NCI-H2107 treated with DMSO at 0.1 percent for 48 hours (cell line): ENCODE results near the gene CD248.
"Not testable (repeated sequence)": the region's sequence is repeated elsewhere in the genome, so short reads cannot be mapped to it uniquely, and the experiment has no call there.

Experiments used
- DNase-seq: peaks from one replicate; lab custom pipeline; 2025; ENCODE audit not compliant: unreplicated experiment; lab: John Stamatoyannopoulos, UW

Gene CD248, protein sequence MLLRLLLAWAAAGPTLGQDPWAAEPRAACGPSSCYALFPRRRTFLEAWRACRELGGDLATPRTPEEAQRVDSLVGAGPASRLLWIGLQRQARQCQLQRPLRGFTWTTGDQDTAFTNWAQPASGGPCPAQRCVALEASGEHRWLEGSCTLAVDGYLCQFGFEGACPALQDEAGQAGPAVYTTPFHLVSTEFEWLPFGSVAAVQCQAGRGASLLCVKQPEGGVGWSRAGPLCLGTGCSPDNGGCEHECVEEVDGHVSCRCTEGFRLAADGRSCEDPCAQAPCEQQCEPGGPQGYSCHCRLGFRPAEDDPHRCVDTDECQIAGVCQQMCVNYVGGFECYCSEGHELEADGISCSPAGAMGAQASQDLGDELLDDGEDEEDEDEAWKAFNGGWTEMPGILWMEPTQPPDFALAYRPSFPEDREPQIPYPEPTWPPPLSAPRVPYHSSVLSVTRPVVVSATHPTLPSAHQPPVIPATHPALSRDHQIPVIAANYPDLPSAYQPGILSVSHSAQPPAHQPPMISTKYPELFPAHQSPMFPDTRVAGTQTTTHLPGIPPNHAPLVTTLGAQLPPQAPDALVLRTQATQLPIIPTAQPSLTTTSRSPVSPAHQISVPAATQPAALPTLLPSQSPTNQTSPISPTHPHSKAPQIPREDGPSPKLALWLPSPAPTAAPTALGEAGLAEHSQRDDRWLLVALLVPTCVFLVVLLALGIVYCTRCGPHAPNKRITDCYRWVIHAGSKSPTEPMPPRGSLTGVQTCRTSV

DNA sequence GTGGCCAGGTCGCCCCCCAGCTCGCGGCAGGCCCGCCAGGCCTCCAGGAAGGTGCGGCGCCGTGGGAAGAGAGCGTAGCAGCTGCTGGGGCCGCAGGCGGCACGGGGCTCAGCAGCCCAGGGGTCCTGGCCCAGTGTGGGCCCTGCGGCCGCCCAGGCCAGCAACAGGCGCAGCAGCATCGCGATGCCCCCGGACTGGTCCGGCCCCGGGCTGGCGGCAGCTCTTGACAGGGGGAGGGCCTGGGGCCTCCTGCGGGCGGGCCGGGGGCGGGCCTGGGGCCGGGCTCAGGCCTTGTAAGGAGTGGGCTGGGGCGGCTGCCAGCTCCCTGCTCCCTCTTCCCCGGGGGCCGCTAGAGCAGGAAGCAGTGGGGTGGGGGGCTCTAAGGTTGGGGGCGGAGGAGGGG lies at the start of gene CD248:
Gene CD248, minus strand, starts transcription at position 196 of the 403 bp plus-strand sequence. Its CDS starts 17 bp downstream, at position 179.
- DNase-seq: no peak

DNA sequence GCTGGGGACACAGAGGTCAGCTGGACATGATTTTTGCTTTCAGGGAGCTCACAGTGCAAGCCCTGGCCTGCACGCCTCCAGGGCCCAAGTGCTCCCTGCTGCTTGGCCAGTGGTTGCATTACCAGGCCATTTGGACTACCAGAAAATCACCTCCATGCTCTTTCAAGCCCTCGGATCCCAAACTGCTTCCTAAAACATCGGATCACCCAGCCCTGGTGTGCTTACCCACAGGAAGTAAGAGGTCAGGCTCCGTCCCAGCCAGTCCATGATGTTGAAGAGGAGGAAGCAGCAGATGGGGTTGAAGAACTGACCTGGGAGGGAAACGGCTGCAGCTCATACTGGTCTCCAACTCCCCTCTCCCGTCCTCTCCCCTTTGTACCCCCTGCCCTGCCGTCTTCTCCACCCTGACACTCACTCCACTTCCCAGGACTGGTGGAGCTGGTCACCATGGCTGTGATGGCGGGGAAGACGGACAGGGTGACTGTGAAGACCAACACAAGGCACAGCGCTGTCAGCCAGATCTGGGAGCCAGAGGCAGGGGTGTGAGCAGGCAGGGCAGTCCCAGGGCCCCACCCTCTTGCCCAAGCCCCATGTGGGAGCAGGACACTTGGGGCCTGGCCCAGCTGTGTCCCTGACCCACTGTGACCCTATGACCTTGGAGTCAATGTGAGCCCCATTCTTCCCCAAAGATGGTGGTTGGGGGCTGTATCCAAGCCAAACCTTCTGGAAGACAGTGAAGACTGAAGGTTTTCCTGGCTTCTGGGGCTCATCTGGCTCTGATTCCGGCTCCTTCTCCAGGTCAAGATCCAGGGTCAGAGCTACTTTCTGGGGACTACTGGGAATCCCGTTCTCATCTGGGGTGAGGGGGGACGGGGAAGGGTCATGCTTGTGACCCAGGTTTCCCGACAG lies 49.1 kb upstream of the CD248 start:
- DNase-seq: no peak

DNA sequence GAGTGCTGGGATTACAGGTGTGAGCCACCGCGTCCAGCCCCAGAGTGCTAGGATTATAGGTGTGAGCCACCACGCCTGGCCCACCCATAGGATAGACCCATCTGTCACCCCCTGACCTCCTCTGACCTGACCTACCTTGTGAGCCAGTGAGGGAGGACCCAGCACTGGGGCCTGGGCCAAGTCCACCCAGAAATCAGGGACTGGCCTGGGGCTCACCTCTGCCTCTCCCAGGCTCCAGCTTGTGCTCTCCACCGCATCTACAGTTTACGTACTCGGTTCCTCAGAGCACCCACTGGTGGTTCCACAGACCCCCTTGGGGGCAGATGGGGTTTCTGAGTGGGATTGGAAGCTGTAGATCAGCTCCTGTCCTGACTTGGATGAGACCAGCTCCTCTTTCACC lies 48.3 kb upstream of the CD248 start:
- DNase-seq: no peak

DNA sequence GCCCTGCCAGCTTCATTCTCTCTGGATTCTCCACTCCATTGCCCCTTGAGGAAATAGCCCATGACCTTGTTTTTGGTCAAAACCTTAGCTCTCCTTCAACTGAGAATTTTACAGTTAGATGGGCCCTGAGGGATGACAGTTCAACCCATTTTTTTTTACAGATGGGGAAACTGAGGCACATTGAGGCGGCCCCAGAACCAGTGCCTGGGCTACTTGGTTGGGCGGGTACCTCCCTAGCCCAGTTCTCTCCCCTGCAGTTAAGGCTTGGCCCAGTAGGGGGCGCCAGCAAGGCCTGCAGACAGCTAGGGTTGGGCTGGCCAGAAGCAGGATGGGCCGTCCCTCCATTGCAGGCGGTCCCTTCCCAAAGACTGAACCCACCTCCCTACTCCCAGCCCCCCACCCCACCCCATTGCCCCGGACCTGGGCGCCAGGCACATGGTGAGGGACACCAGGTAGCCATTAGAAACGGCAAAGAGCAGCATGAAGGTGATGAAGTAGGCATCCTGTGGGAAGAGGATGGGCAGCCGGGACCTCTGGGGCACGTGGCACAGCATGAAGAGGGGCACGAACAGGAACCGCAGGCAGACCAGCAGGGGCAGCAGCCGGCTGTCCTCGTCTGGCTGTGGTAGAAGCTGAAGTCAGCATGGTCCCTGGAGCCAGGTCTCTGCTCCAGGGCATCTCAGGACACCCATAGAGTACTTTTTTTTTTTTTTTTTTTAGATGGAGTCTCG lies 47.1 kb upstream of the CD248 start:
- DNase-seq: no peak

DNA sequence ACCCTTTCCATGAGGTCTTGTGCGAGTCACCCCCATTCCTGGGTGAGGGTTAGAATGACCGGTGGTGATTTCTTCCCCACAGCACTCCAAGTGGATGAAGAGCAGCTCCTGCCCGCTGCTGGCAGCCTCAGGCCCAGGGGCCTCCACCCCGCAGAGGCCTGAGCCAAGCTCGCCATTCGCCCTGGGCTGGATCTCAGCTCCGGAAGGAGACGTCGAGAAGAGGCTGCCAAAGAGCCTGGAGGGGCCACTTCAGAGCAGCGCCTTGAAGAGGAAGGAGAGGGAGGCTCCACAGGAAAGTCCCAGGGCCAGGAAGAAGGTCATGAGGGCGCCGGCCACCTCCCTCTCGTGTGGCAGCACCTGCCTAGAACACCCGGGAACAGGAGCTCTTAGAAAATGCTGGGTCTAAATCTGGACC lies 46.4 kb upstream of the CD248 start:
- no peak for DNase-seq

DNA sequence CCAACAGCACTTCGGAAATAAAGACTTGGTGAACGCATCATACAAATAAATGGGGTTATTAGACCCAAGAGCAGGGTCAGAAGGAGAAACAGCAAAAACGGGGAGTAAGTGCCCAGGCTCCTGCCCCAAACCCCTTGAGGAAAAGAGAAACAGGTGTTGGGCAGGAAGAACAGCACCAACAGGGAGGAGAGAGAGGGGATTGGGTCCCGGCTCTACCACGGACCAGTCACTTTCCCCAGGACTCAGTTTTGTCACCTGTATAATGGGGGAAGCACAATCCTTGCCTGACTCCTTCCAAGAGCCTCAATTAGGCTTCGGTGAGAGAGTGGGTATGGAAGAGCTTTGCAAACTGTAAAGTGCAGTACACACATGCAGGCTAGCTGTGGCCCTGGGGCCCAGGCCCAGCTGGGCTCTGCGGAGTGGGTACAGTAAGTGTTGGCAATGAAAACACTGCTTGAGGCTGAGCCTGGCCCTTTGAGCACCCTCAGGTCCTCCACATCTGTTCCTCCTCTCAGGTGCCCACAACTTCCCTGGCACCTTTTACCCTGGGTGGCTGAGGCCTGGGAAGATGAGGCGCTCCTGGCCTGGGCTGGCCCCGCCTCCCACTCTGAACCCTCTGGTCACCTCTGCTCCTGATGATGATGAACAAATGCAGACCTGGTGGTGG lies 45.8 kb upstream of the CD248 start:
- no peak for DNase-seq

DNA sequence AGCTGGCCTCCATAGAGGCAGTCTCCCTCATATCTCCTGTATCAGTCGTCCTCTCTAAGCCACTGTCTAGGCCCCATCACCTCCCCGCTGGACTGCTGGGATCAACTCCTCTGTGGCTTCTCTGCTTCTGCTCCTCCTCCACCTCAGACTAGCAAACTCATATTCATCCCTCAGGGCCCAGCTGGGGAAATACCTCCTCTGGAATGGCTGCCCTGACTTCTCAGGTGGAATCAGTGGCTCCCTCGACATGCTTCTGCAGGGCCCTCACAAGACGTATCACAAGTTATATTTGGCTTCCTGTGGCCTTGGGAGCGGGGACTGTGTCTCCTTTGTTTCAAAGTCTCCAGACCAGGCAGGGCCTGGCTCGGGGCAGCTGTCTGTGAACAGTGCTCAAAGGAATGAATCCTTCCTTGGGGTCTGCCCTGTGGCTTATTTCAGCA lies 44.7 kb upstream of the CD248 start:
- no peak for DNase-seq

DNA sequence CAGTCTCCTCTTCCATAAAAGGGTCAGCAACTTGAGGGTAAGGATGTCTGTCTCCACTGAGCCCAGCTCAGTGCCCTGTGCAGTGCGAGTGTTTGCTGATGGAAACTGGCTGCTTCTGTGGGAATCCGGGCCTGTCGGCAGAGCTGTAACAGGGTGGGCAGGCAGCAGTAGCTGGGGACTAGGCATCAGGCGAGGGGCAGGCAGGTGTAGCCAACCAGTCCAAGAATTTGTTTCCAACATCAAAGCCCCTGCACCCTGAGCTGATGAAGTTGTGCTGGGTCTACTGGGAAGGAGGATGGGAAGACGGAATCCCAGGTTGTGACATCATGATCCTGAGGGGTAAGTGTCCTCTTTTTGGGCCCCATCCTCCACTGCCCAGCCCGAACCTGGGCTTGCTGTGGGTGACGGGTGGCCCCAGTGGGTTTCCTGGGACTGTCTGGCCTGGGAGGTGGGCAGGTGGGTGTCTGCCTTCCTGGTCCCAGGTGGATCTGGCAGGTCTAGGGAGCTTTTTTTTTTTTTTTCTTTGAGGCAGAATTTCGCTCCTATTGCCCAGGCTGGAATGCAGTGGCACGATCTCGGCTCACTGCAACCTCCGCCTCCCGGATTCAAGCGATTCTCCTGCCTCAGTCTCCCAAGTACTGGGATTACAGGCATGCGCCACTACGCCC lies 43.7 kb upstream of the CD248 start:
- no peak for DNase-seq

DNA sequence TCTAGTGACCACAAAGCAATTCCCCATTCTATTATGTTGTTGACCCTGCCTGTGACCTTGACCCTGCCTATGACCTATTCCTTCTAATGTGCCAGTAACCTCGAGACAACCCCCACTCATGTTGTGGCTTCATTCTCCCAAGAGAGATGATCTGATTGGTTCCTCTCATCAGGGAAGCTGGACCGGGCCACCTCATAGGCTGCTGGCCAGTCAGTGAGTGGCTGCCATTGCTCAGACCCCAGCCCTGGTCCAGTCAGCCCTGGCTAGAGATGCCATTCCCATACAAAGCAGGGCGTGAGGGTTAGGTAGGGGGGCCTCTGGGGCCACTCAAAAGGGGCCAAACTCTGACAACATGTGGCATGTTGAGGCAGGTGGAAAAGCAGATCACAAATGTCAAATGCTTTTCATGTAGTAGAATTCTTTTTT lies 42.8 kb upstream of the CD248 start:
- DNase-seq: no peak

DNA sequence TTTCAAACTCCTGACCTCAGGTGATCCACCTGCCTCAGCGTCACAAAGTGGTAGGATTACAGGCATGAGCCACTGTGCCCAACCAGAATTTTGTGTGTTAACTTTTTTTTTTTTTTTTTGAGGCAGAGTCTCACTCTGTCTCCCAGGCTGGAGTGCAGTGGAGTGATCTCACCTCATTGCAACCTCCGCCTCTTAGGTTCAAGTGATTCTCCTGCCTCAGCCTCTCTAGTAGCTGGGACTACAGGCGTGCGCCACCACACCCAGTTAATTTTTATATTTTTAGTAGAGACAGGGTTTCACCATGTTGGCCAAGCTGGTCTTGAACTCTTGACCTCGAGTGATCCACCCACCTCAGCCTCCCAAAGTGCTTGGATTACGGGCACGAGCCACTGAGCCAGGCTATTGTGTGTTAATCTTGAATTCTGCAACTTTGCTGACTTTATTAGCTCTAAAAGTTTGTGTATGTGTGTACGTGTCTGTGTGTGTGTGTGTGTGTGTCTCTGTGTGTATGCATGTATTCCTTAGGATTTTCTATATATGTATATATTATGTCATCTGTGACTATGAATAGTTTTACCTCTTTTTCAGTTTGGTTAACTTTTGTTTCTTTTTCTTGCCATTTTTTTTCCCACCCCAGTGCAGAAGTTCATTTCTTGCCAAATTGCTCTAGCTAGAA lies 33.9 kb upstream of the CD248 start:
- not testable (repeated sequence) for DNase-seq

DNA sequence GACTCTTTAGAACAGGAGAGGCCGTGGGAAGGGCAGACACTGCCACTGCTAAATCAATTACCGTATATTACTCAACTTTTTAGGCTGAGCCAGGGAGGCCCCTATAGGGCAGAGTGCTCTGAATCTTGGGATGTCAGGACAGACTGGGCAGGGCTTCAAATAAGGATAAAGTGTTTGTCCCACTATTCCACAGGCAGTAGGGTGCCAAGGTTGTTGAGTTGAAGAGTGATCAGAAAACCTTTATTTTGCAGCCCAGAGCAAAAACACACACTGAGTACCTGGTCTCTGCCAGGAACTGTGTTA lies 32.2 kb upstream of the CD248 start:
- DNase-seq: no peak

DNA sequence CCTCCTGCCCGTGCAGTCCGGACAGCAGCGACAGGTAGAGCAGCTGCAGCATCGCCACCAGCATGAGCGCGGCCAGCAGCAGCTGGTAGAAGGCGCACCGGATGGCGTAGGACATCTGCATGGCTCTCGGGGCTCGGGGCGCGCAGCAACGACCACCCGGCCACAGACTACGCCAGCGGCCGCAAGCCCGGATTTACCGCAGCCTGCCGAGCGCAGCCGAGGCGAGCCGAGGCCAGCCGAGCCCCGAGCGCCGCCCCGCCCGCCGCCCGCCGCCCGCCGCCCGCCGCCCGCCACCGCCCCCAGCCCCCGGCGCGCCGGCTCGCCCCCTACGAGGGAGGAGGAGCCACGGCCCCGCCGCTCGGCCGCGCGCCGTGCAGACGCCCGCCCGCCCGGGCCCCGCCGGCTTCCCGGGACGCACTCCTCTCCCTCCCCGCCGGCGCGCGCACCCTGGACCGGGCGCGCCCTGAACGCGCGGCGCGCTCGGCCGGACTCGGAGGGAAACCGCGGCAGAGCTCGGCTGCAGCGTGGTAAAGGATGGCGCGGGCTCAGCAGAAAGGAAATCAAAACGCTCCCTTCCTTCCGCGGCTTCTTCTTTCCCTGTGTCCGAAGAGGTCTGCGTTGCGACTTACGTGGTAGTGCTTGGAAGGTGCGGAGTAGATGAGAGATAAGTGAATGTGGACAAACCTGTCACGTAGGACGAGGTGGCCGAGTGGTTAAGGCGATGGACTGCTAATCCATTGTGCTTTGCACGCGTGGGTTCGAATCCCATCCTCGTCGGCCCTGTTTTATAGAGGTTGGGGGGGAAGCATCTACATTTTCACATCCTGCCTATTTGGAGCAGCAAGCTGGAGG lies 30.8 kb upstream of the CD248 start, which contains the start of gene B4GAT1:
Gene B4GAT1, minus strand, starts transcription at position 205 of the 852 bp plus-strand sequence. Its CDS starts 84 bp downstream, at position 121.
- peak; percentile 67 for DNase-seq

DNA sequence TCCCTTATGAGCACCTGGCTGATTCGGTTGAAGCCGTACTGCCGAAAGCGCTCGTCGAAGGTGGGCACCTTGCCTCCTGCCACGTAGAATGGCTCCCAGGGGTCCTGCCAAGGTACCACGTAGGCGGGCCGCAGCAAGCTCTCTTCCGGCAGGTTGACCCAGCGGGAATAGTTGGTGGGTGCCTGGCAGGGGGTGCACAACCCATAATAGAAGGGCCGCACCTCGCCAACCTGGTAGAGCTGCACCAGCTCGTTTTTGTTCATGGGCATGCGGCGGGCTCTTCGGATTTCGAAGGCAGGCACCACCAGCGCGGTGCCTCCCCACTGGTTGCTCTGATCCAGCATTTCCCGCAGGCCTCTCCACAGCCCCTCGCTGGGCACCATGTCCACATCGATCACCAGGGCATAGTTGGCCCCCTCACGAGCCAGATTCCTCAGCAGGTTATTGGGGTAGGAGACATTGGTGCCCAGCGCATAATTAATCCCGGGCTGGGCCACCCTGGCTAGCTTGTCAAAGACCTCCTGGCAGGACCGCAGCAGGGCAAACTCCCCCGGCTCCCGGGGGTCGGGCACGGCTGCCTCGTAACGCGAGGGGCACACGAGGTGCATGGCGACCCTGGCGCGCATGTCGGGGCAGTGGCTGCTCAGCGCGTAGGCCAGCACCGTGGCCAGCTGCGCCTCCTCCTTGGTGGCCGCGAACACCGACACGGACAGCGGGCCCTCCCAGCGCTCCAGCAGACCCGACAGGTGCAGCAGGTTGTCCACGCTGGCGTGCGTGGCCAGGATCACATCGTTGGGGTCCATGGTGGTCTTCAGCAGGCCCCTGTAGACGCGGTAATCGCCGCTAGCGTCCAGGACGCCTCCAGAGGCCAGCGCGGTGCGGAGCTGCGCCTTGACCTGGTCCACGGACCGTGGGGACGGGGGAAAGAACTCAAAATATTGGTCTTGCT lies 29.9 kb upstream of the CD248 start:
- DNase-seq: no peak

DNA sequence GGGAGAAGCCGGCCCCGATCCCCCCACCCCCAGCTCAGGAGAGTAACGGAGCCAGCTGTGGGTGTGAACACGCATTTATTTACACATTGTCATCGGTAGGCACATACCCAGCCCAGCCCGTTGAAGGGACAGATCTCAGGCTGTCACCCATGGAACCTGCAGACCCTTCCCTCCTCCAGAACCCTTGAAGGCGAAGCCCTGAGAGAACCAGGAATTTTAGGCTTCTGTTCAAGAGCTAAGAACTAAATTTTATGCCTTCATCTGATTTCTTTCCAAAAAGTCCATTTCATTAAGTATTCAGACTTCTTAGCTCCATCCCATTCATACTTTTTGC lies 28.4 kb upstream of the CD248 start:
- no peak for DNase-seq

DNA sequence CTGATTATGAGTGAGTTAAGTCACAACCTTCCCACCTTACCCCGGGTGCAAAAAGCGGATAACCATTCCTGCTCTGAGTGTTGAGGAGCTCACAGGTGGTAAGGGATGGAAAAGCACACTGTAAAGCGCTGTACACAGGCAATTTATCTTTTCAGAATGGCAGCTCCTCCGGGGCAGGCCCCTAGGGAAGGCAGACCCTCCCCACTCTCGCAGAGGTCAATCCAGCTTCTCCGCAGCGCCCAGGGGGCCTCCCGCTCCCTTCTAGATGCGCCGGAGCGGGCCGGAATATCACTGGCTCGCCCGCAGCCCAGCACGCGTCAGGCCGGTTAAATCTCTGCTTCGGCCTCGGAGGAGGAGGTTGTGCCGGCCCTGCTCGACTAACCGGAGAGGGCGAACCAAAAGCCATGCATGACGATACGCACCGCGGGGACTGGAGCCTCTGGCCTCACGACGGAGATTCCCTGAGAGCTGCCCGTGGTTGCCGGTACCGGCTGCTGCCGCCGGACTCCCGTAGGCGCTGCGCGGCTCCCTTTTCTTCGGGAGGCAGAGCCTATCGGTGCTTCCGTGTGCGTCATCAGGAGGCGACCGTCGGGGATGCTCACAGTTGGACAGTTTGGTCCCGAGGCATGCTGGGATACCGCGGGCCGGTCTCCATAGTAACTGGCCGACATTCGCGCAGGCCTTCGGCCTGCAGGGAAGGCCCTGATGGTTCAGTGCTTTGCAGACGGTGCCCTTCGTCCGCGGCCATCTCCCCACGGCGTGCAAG lies 27.9 kb upstream of the CD248 start, which contains the start of gene BRMS1:
Gene BRMS1, minus strand, starts transcription at position 555 of the 766 bp plus-strand sequence. CDS start 2,870 bp downstream, outside the sequence.
- DNase-seq: peak; percentile 85

DNA sequence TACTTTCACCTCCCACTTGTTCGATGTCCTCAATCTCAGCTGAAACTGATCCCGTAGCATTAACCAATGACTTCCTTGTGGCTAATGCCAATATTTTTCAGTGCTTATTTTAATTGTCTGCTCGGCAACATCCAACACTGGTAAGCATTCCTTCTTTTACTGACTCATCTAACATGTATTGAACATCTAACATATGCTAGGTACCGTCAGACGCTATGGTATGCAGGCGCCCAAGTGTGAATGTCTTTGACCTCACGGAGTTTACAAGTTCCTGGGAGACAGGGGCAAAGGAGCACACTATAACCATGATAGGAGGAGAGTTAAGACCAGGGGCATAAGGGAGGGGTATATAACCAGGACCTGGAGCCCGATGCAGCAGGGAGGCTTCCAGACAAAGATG lies 26.3 kb upstream of the CD248 start:
- DNase-seq: no peak
